Measurements from ENCODE around the gene TM9SF4.
"Not testable (repeated sequence)": the region's sequence is repeated elsewhere in the genome, so short reads cannot be mapped to it uniquely, and the experiment has no call there.

TM9SF4 gene

GRCh38 chr20:32191873-32192272, 82.4 kb downstream of the TM9SF4 start:
- no peak for DNase-seq

- DNase-seq, result no peak
Observed at GRCh38 chr20:32192698-32193097, 83.2 kb downstream of the TM9SF4 start.

- not testable (repeated sequence) for DNase-seq
Observed at GRCh38 chr20:32193336-32193735, 83.8 kb downstream of the TM9SF4 start.

GRCh38 chr20:32193996-32194395, 84.5 kb downstream of the TM9SF4 start:
- no peak for DNase-seq

- no peak for DNase-seq
Observed at GRCh38 chr20:32195581-32195980, 86.1 kb downstream of the TM9SF4 start.

- DNase-seq, result not testable (repeated sequence)
Observed at GRCh38 chr20:32196613-32197012, 87.1 kb downstream of the TM9SF4 start.

- not testable (repeated sequence) for DNase-seq
Observed at GRCh38 chr20:32197136-32197535, 87.6 kb downstream of the TM9SF4 start.

- no peak for DNase-seq
Observed at GRCh38 chr20:32199006-32199405, 89.5 kb downstream of the TM9SF4 start.

GRCh38 chr20:32201296-32201976, 91.9 kb downstream of the TM9SF4 start:
- no peak for DNase-seq

GRCh38 chr20:32201977-32202363, 92.5 kb downstream of the TM9SF4 start:
- no peak for DNase-seq

GRCh38 chr20:32203356-32204204, 94.1 kb downstream of the TM9SF4 start:
- DNase-seq, result no peak

GRCh38 chr20:32204205-32205109, 94.9 kb downstream of the TM9SF4 start:
- no peak for DNase-seq

- no peak for DNase-seq
Observed at GRCh38 chr20:32205110-32205842, 95.8 kb downstream of the TM9SF4 start.

GRCh38 chr20:32205843-32206759, 96.6 kb downstream of the TM9SF4 start:
- no peak for DNase-seq

- no peak for DNase-seq
Observed at GRCh38 chr20:32206760-32207625, 97.5 kb downstream of the TM9SF4 start.

- DNase-seq, result peak; percentile 87
Observed at GRCh38 chr20:32207626-32208498, 98.3 kb downstream of the TM9SF4 start, which contains the start of the genes PLAGL2 and POFUT1. TSS of gene PLAGL2 (minus strand) at chr20:32207743. CDS start at chr20:32202178, 5,565 bp downstream. TSS of gene POFUT1 (plus strand) at chr20:32207880. CDS start at chr20:32207942, 62 bp downstream.

- no peak for DNase-seq
Observed at GRCh38 chr20:32208499-32209154, 99.1 kb downstream of the TM9SF4 start.

GRCh38 chr20:32209850-32210605, 100.5 kb downstream of the TM9SF4 start:
- DNase-seq, result no peak
